Measurements from ENCODE around the gene C10orf71.

GRCh38 chr10:49373361-49373760 lies 74.4 kb downstream of the C10orf71 start:
- TF ChIP-seq, protein P1, sequence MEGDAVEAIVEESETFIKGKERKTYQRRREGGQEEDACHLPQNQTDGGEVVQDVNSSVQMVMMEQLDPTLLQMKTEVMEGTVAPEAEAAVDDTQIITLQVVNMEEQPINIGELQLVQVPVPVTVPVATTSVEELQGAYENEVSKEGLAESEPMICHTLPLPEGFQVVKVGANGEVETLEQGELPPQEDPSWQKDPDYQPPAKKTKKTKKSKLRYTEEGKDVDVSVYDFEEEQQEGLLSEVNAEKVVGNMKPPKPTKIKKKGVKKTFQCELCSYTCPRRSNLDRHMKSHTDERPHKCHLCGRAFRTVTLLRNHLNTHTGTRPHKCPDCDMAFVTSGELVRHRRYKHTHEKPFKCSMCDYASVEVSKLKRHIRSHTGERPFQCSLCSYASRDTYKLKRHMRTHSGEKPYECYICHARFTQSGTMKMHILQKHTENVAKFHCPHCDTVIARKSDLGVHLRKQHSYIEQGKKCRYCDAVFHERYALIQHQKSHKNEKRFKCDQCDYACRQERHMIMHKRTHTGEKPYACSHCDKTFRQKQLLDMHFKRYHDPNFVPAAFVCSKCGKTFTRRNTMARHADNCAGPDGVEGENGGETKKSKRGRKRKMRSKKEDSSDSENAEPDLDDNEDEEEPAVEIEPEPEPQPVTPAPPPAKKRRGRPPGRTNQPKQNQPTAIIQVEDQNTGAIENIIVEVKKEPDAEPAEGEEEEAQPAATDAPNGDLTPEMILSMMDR (IDR thresholded peaks at IDR 0.05): no peak
- TF ChIP-seq EZH2 (IDR thresholded peaks at IDR 0.05; ENCODE audit: borderline replicate concordance, insufficient read depth, low read depth, low read length, poor library complexity, severe bottlenecking): no peak
